ENCODE results near the gene CAMSAP3. TPM values are rescaled to one million over a fixed set of nuclear protein-coding genes. Genes with fewer than 3 reads are reported as not detected.

CAMSAP3 gene
- total and polyA plus RNA-seq, 5 experiments from 2014 or later, result 0.20 to 2.2 (median 0.78) TPM; not detected in 1

GRCh38 chr19:7619671-7620441 lies 24.2 kb downstream of the CAMSAP3 start:
- no peak for DNase-seq
- POLR2A ChIA-PET, result no interaction called here
- Mint-ChIP-seq H3K9me3 (no peaks in the 10 kb centered on the region), H3K27me3 (no peaks in the 10 kb centered on the region), H3K36me3 (peaks cover 0 to 48% (median 15%) of the 10 kb centered on the region in 3 donors), H3K4me3 (no peak overlapping the region), H3K27ac (peak overlapping the region in 1 of 10 donors; percentile 9), H3K4me1 (peaks cover 0 to 5% (median 2%) of the 10 kb centered on the region in 4 donors)
- no peak for ATAC-seq

DNA sequence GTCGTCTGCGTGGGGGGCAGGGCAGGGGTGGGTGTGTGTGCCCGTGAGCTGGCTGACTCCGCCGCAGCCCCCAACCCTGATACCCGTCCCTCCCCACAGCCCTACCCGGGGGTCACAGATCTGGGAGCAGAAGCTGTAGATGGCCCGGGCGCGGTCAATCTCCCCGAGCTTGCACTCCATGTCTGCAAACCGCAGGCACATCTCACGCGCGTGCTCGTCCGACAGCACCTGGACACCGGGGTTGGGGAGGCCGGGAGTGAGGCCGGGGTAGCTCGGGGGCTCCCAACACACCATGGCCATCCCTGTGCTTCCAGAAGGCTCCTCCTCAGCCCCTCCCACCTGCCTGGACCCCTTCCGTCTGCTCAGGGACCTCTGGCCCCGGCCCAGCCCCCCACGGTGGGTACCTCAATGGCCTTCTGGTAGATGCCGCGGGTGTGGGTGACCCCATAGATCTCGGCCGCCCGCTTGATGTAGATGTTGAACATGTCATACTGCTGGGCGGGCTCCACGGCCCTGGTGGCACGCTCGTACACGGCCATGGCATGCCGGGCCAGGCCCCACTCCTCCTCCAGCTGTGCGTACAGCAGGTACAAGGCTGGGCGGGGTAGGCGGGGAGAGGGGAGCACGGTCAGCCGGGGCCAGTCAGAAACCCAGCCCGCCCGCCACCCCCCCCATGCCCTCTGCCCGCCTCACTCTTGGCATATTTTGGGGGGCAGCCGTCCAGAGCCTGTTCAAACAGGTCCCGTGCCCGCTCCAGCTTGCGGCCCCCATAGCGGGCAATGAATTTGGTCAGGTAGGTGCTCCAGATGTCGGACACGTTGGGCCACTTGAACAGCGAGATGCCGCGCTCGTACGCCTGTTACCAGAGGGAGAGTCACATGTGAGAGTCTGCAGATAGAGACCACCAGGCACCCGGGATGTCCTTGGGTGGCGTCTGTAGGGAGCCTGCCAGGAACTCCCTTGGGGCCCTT lies 25.1 kb downstream of the CAMSAP3 start:
- Mint-ChIP-seq H3K4me3 (no peak overlapping the region), H3K9me3 (no peaks in the 10 kb centered on the region), H3K4me1 (peaks cover 0 to 5% (median 2%) of the 10 kb centered on the region in 4 donors), H3K36me3 (peaks cover 0 to 51% (median 15%) of the 10 kb centered on the region in 3 donors), H3K27me3 (no peaks in the 10 kb centered on the region), H3K27ac (no peak overlapping the region)
- no peak for ATAC-seq
- no peak for DNase-seq
- POLR2A ChIA-PET, result interaction anchor here (0.5 kb wide), 1 partner anchor 824 kb away, joined by 3 read pairs; no protein-coding TSS in a partner anchor

DNA sequence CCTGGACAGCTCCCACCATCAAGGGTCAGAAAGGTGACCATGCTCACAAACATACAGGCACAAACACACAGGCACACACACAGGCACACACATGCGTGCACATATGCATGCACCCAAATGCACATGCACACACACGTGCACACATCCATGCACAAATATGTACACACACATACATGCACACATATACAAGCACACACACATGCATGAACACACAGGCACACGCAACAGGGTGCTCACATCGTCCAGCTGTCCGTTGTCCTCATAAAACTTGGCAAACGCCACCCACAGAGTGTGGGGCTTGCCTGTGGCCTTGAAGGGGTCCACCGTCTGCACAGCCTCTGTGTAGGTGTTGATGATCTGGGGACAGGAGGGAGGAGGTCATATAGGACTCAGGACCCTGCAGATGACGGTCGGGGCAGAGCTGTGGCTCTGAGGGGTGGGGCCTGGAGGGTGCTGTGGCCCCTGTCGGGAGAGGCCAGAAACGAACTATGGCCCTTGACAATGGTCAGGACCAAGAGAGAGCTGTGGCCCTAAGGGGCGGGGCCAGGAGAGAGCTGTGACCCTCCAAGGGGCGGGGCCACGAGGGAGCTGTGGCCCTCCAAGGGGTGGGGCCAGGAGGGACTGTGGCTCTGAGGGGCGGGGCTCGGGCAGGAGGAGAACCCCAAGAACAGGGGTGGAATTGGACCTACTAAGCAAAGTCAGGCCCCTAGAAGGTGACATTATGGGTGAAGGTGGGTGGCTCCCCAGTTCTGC lies 27.4 kb downstream of the CAMSAP3 start:
- no peaks in the 10 kb centered on the region for H3K9me3 Mint-ChIP-seq
- no peak for ATAC-seq
- peak overlapping the region in 1 of 10 donors; percentile 56 for H3K27ac Mint-ChIP-seq
- DNase-seq, result no peak
- H3K4me3 Mint-ChIP-seq, result peak overlapping the region in 1 of 10 donors; percentile 34
- no peaks in the 10 kb centered on the region for H3K27me3 Mint-ChIP-seq
- H3K36me3 Mint-ChIP-seq, result peaks cover 0 to 48% (median 10%) of the 10 kb centered on the region in 3 donors
- POLR2A ChIA-PET, result interaction anchor here (0.6 kb wide), 3 partner anchors 25 to 549 kb away, joined by 3 read pairs; no protein-coding TSS in a partner anchor
- H3K4me1 Mint-ChIP-seq, result peaks cover 4 to 12% (median 8%) of the 10 kb centered on the region in 4 donors

GRCh38 chr19:7623725-7624603 lies 28.3 kb downstream of the CAMSAP3 start:
- Mint-ChIP-seq H3K36me3 (peaks cover 0 to 42% (median 5%) of the 10 kb centered on the region in 3 donors), H3K4me3 (no peak overlapping the region)
- no peak for ATAC-seq

GRCh38 chr19:7624810-7625209 lies 29.1 kb downstream of the CAMSAP3 start:
- Mint-ChIP-seq H3K27me3 (no peaks in the 10 kb centered on the region), H3K4me3 (no peak overlapping the region), H3K27ac (no peak overlapping the region), H3K36me3 (peaks cover 0 to 46% (median 8%) of the 10 kb centered on the region in 3 donors), H3K9me3 (no peaks in the 10 kb centered on the region), H3K4me1 (peaks cover 21 to 29% (median 23%) of the 10 kb centered on the region in 4 donors)
- ATAC-seq (no peak), DNase-seq (no peak)
- POLR2A ChIA-PET, result interaction anchor here (0.9 kb wide), 1 partner anchor 85 kb away, joined by 3 read pairs; no protein-coding TSS in a partner anchor

More at GRCh38 chr19:7623725-7624603, 28.3 kb downstream of the CAMSAP3 start:
- POLR2A ChIA-PET, result interaction anchor here (0.6 kb wide), 1 partner anchor 550 kb away, joined by 3 read pairs; no protein-coding TSS in a partner anchor
- peak overlapping the region in 1 of 10 donors; percentile 34 for H3K27ac Mint-ChIP-seq
- no peaks in the 10 kb centered on the region for H3K9me3 Mint-ChIP-seq
- peaks cover 13 to 21% (median 15%) of the 10 kb centered on the region in 4 donors for H3K4me1 Mint-ChIP-seq
- no peaks in the 10 kb centered on the region for H3K27me3 Mint-ChIP-seq
- no peak for DNase-seq

DNA sequence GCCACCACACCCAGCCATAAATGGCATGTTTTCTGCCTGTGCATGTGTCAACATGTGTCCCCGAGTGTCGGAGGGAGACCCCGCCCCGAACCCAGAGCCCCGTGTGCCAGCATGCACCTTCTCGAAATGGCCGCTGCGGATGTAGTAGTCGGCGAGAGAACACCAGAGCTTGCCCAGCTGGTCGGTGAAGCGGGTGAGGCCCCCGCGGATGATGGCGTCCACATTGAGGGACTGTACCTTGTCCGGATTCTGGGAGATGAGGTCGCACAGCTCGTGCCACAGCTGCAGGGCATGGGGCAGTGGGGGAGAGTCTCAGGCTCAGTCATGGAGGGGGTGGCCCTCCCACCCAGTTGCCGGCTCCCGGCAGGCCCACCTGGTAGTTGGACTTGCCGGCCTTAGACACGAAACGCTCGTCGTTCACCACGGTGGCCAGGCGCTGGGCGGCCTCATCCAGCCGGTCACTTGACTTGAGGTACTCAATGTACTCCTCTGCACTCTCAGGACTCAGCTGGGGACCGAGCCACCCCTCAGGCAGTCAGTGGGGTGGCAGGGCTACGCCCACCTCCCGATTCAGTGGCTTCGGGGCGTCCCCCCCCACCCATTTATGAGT lies 30.2 kb downstream of the CAMSAP3 start:
- POLR2A ChIA-PET, result interaction anchor here (0.5 to 1.6 kb wide), 2 partner anchors 11 to 12 kb away, joined by 4 read pairs; partner anchors contain the start of gene STXBP2
- DNase-seq, result no peak
- H3K9me3 Mint-ChIP-seq, result no peaks in the 10 kb centered on the region
- no peak for ATAC-seq
- peak overlapping the region in 1 of 10 donors; percentile 53 for H3K27ac Mint-ChIP-seq
- peaks cover 23 to 38% (median 34%) of the 10 kb centered on the region in 4 donors for H3K4me1 Mint-ChIP-seq
- H3K36me3 Mint-ChIP-seq, result peaks cover 0 to 42% (median 8%) of the 10 kb centered on the region in 3 donors
- no peaks in the 10 kb centered on the region for H3K27me3 Mint-ChIP-seq
- H3K4me3 Mint-ChIP-seq, result peak overlapping the region in 1 of 10 donors; percentile 2

GRCh38 chr19:7627166-7627565 lies 31.5 kb downstream of the CAMSAP3 start:
- H3K27ac Mint-ChIP-seq, result peak overlapping the region in 4 of 10 donors; percentile 8 to 67 (median 32)
- peaks cover 23 to 46% (median 40%) of the 10 kb centered on the region in 4 donors for H3K4me1 Mint-ChIP-seq
- DNase-seq (no peak), ATAC-seq (no peak)
- H3K27me3 Mint-ChIP-seq, result no peaks in the 10 kb centered on the region
- POLR2A ChIA-PET, result interaction anchor here (1.2 to 1.6 kb wide), 2 partner anchors 10 to 30 kb away, joined by 3 to 4 read pairs; partner anchors contain the start of gene STXBP2
- no peaks in the 10 kb centered on the region for H3K9me3 Mint-ChIP-seq
- peak overlapping the region in 3 of 10 donors; percentile 46 to 96 (median 96) for H3K4me3 Mint-ChIP-seq
- peaks cover 0 to 32% (median 10%) of the 10 kb centered on the region in 3 donors for H3K36me3 Mint-ChIP-seq

DNA sequence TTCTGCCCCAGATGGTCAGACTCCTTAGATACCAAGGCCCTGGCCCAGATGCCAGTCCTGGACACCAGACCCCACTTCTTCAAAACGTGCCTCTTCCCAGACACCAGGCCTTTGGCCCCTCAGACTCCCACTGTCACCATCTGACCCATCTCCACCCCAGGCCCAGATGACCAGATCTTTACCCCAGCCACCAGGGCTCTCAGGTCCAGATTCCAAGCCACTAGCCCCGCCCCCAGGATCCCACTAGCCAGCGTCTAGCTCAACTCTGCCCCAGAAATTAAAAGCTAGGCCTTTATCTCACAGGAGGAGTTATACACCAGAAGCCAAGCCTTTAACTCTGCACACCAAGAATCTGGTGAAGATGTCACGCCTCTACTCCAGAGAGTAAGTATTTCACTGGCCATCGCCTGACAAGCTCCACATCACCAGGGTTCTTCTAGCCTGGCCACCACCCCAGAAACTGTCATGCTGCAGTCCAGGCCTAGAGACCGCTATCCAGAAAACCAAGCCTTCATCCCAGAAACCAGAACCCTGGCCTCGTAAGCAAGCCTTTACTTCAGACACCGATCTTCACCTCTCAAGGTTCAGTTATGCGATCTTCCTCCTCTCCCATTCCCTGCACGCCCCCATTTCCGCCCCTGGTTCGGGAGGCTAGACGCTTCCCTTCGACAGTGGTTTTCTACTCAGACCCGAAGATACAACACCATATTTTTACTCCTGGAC lies 33.1 kb downstream of the CAMSAP3 start:
- H3K27ac Mint-ChIP-seq, result peak overlapping the region; percentile 96 to 100 (median 100)
- H3K4me1 Mint-ChIP-seq, result peaks cover 22 to 49% (median 43%) of the 10 kb centered on the region in 4 donors
- H3K9me3 Mint-ChIP-seq, result no peaks in the 10 kb centered on the region
- DNase-seq (peak in 1 of 10 donors; percentile 8), ATAC-seq (no peak)
- no peaks in the 10 kb centered on the region for H3K27me3 Mint-ChIP-seq
- H3K4me3 Mint-ChIP-seq, result peak overlapping the region; percentile 92 to 99 (median 96)
- POLR2A ChIA-PET, result interaction anchor here (0.6 to 2.1 kb wide), 11 partner anchors 9 to 529 kb away, joined by 3 to 8 read pairs (median 4); partner anchors contain the start of genes PNPLA6, STXBP2, TIMM44 and TRAPPC5
- peaks cover 0 to 20% (median 6%) of the 10 kb centered on the region in 3 donors for H3K36me3 Mint-ChIP-seq

GRCh38 chr19:7629347-7630054 lies 33.8 kb downstream of the CAMSAP3 start, which contains the start of the genes PET100 and XAB2:
PET100 (plus strand) TSS chr19:7629793; CDS start chr19:7629834, 41 bp downstream.
XAB2 (minus strand) TSS chr19:7629545; CDS start chr19:7629527, 18 bp downstream.
- POLR2A ChIA-PET, result interaction anchor here (0.5 to 2.1 kb wide), 23 partner anchors 8 to 1257 kb away, joined by 3 to 8 read pairs (median 4); partner anchors contain the start of genes ALKBH7, ARHGEF18, MAP2K7 and PNPLA6
- no peaks in the 10 kb centered on the region for H3K27me3 Mint-ChIP-seq
- peaks cover 24 to 50% (median 44%) of the 10 kb centered on the region in 4 donors for H3K4me1 Mint-ChIP-seq
- peak within 1 kb of the TSS; percentile 96 to 100 (median 100) for H3K27ac Mint-ChIP-seq
- ATAC-seq, result peak; percentile 98
- no peaks in the 10 kb centered on the region for H3K9me3 Mint-ChIP-seq
- peaks cover 0 to 17% (median 6%) of the 10 kb centered on the region in 3 donors for H3K36me3 Mint-ChIP-seq
- DNase-seq, result peak; percentile 80 to 98 (median 95)
- peak within 1 kb of the TSS; percentile 92 to 99 (median 96) for H3K4me3 Mint-ChIP-seq
